Testis (tissue), 2 donors: ENCODE results near the gene MFAP3.

Source experiments
- CTCF ChIP-seq, 3 experiments: fragments of 450-650 bp in 2 of 3; fragments of 200-600 bp in 1 of 3; sonication (generic) in 1 of 3; IDR thresholded peaks; one replicate each; pipeline ENCODE4 v1.5.1; 2016 to 2019; ENCODE audit warnings: antibody characterized with exemption in 3 of 3, mild to moderate bottlenecking in 2 of 3, moderate library complexity in 1 of 3
- POLR2A ChIP-seq: fragments of 450-650 bp; IDR thresholded peaks from one replicate; pipeline ENCODE4 v1.6.1; 2017; ENCODE audit warnings: antibody characterized with exemption, mild to moderate bottlenecking, moderate library complexity

GRCh38 chr5:154044581-154044980 lies 5.8 kb downstream of the MFAP3 start:
- TF ChIP-seq CTCF (IDR thresholded peaks at IDR 0.05), result no peak
- TF ChIP-seq POLR2A, result no peak
